COLO829 (cell line): ENCODE results near the gene TMPRSS6.

Experiments used
- DNase-seq: peaks from one replicate; pipeline ENCODE4 v3.0.0; 2012; ENCODE audit warnings: low spot score

TMPRSS6 gene

GRCh38 chr22:37109242-37109917 is at the start of gene TMPRSS6:
TSS of gene TMPRSS6 (minus strand) at chr22:37109713. CDS start at chr22:37103417, 6,296 bp downstream.
- no peak for DNase-seq

DNA sequence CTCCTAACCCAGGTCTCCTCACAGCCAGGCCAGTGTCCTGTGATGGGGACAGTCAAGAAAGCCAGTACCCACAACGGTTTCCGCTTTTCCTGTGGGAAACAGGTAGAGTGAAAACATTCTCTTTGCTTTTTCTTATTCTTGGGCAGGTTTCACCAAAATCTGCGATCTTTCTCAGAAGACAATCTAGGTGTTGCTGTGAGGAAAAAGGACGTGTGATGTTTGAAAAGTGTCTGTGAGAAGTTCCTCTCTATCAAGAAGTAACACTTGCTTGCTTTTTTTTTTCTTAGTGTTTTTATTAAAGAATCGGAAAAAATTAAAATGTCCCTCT is 49.4 kb upstream of the TMPRSS6 start:
- no peak for DNase-seq

DNA sequence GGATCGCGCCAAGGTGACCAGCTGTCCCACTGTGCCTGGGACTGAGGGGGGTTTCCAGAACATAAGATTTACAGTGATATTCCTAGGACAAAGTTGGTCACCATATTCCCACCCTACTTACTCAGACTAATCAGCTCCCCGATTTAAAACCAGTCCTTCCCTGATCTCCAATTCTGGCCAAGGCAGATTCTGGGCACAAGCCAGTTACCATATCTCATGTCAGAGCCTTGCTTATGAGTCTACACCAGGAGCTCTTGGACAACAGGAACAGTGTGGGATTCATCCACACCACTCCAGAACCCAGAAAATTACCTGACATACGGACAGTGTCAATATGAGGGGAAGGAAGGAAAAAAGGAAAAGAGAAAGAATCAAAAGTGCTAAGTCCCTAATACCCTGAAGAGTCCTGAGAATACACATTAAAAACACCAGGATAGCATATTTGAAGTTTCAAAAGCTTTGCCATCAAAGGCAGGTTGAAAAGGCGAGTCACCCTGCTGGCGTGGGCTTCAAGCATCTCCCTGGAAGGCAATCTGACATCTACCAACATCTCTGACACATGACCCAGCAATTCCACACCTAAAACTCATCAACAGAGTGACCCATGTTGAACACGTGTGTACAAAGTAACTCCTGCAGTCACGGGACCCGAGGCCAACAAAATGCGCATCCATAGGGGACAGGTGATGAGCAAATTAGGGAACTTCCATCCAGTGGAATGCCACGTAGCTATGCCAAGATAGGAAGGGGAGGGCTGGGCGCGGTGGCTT is 48.2 kb upstream of the TMPRSS6 start:
- no peak for DNase-seq

DNA sequence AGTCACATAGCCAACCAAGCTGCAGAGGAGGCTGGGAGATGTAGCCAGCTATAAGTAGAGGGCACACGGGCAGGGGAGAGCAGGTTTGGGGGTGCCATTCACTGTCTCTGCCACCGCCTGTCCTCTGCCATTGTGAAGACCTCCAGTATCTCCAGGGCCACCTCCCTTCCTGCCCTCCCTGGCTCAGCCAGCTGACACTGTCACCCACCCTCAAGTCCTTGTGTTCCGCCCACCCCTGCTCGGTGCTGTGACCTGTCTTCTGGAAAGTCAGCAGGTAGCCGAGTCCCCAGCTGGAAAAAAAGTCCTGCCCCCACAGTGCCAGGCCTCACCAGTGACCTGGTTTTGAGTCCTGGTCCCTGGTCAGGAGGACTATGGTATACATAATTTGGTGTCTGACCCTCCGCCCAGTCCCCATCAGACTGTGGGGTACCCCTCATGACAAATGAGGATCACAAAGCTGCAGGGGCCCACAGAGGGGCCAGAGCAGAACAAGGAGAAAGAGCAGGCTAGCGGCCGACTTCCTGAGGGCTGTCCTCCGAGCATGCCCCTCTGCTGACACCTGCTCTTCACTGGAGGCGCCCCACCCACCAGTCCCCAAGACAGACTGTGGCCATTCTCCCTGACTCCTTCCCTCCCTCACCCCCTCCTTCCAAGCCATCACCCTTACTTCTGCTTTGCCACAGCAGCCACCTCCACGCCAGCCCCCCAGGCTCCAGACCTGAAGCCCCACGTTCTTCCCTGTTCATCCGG is 47.3 kb upstream of the TMPRSS6 start:
- no peak for DNase-seq

- DNase-seq: no peak
These were observed 46.5 kb upstream of the TMPRSS6 start for GRCh38 chr22:37155971-37156370.

GRCh38 chr22:37154925-37155712 is 45.6 kb upstream of the TMPRSS6 start:
- no peak for DNase-seq

GRCh38 chr22:37153901-37154300 is 44.4 kb upstream of the TMPRSS6 start:
- no peak for DNase-seq

DNA sequence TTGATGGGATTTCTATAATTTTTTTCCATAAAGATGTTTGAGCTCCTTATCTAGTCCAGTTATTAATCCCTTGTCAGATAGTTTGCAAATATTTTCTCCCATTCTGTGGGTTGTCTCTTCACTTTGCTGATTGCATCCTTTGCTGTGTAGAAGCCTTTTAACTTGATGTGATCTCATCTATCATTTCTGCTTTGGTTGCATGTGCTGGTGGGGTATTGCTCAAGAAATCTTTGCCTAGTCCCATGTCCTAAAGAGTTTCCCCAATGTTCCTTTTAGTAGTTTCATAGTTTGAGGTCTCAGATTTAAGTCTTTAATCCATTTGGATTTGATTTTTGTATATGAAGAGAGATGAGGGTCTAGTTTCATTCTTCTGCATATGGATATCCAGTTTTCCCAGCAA is 41.9 kb upstream of the TMPRSS6 start:
- no peak for DNase-seq

GRCh38 chr22:37150701-37151100 is 41.2 kb upstream of the TMPRSS6 start:
- DNase-seq: no peak

- no peak for DNase-seq
These were observed 39.5 kb upstream of the TMPRSS6 start for GRCh38 chr22:37148742-37149665.

GRCh38 chr22:37148031-37148651 is 38.6 kb upstream of the TMPRSS6 start:
- no peak for DNase-seq

GRCh38 chr22:37147186-37147990 is 37.9 kb upstream of the TMPRSS6 start:
- DNase-seq: no peak

DNA sequence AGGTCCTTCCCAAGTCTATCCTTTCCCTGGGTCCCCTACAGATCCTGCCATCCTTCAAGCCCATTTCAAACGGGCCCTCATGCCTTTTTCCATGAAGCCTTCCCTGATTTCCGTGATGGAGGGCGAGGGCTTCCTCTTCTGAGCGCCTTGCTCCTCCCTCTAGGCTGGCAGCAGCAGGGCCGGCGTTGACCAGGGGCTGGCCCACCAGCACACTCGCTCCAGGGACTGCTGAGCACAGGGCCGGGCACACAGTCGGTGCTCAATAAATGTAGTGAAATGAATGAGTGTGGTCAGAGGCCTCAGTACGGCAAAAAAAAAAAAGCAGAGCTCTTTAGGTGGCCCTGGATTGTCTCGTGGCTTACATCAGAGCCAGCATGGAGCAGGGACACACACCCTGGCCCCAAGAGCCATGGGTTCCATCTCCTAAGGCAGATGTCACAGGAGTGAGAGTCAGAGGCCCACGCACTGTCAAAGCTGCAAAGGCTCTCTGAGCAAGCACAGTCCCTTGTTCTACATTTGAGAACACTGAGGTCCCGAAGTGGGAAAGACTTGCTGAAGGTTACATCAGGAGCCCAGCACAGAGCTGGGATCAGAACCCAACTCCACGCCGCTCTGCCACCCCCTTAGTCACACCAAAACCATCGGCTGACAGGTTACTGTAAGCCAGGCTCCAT is 37.1 kb upstream of the TMPRSS6 start:
- no peak for DNase-seq

- no peak for DNase-seq
These were observed 36.5 kb upstream of the TMPRSS6 start for GRCh38 chr22:37146051-37146385.

- DNase-seq: peak; percentile 48
These were observed 35.9 kb upstream of the TMPRSS6 start for GRCh38 chr22:37145180-37146050.

GRCh38 chr22:37144180-37144554 is 34.7 kb upstream of the TMPRSS6 start:
- no peak for DNase-seq

- DNase-seq: no peak
These were observed 32.5 kb upstream of the TMPRSS6 start for GRCh38 chr22:37141971-37142370.

DNA sequence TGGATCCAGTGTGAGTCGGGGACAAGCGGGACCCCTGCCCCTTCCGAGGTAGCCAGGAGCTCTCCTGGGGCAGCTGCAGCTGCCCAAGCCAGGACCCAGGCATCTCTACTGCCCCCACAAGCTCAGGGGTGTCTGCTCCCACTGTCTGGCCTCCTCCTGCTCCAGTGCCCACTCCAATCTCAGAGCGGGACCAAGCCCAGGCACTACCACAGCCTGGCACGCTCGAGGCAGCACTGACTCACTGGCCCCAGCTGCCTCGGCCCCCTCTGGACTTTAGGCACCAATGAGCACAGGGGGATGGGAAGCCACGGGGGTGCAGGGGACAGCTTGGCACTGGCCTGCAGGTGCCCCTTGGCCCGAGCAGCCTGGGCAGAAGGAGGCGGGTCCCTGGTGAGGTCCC is 32.0 kb upstream of the TMPRSS6 start:
- DNase-seq: no peak
